H1 (cell line): Measurements from ENCODE around the gene SAMD7. TPM values are rescaled to one million over a fixed set of nuclear protein-coding genes. Genes with fewer than 3 reads are reported as not detected.

Experiments used
- ATF2 ChIP-seq: IDR thresholded peaks from 2 replicates; pipeline ENCODE4 v1.6.1; 2012; ENCODE audit warnings: low read length, inconsistent platforms
- ATF3 ChIP-seq: IDR thresholded peaks from 2 replicates; pipeline ENCODE4 v1.6.1; 2011; ENCODE audit warnings: low read depth, mild to moderate bottlenecking, low read length; ENCODE audit not compliant: insufficient read depth
- BCL11A ChIP-seq, 2 experiments: IDR thresholded peaks; one replicate each; pipeline ENCODE4 v1.6.1; 2011; ENCODE audit warnings: low read depth in 2 of 2, low read length in 2 of 2, mild to moderate bottlenecking in 2 of 2
- CREB1 ChIP-seq: IDR thresholded peaks from 2 replicates; pipeline ENCODE4 v1.6.1; 2012; ENCODE audit warnings: inconsistent platforms
- CTCF ChIP-seq, 3 experiments: IDR thresholded peaks; 1 replicate in 2 of 3; 2 replicates in 1 of 3; pipeline versions ENCODE4 v1.5.1 to v1.6.1; 2011; ENCODE audit warnings: low read length in 3 of 3, mild to moderate bottlenecking in 3 of 3, inconsistent platforms in 2 of 3, low read depth in 1 of 3, moderate library complexity in 1 of 3; ENCODE audit not compliant: insufficient read depth in 1 of 3; ENCODE audit errors: control extremely low read depth in 1 of 3
- MAX ChIP-seq: IDR thresholded peaks from 2 replicates; pipeline ENCODE4 v1.6.1; 2012; ENCODE audit warnings: inconsistent platforms
- polyA plus RNA-seq, 7 experiments: library from polyadenylated mRNA; depleted of rRNA in 3 of 7; stranded (reverse) in 5 of 7; unstranded in 2 of 7; fragments of >200 nt in 5 of 7; fragments of 200-250 nt in 2 of 7; gene quantifications; 1 replicate in 5 of 7; 2 replicates in 1 of 7; 4 replicates in 1 of 7; pipeline versions ENCODE4 v1.2.1 to v1.2.3, GENCODE V29; 2011 to 2013; ENCODE audit warnings: missing spikeins in 2 of 7, mixed read lengths in 2 of 7
- total RNA-seq: library from RNA; stranded (reverse); fragmentation: NEBNext Ultra II Directional; extraction: Animal tissue kit (Norgen Biotek cat#: 25700); gene quantifications from 2 replicates; pipeline ENCODE4 v1.2.1, GENCODE V29; 2021

The SAMD7 gene
- total and polyA plus RNA-seq, 2 of the 8 experiments (the other 6 are each of a cell fraction or from before 2014, with no cell fraction given): not detected

- TF ChIP-seq MAX (no peak), CREB1 (no peak), ATF3 (no peak), BCL11A (IDR thresholded peaks at IDR 0.05; ENCODE audit: low read depth in 2 of 2, low read length in 2 of 2) (no peak), ATF2 (no peak), CTCF (IDR thresholded peaks at IDR 0.05; ENCODE audit: control extremely low read depth in 1 of 3, insufficient read depth in 1 of 3, low read depth in 1 of 3, low read length in 3 of 3) (no peak)
- TF ChIP-seq, all 59 proteins: peak for 0
These were observed 42.2 kb downstream of the SAMD7 start (continued) for GRCh38 chr3:169953462-169954141.
